T-cell (primary cell): ENCODE measurements around the gene SLC35F2. TPM values are rescaled to one million over a fixed set of nuclear protein-coding genes. Genes with fewer than 3 reads are reported as not detected.
"Not testable (repeated sequence)": the region's sequence is repeated elsewhere in the genome, so short reads cannot be mapped to it uniquely, and the experiment has no call there.

Experiments
- ATAC-seq, 4 experiments: fragments of 200-7000 bp in 3 of 4; fragments of 150-1000 bp in 1 of 4; cut with Tn5 transposase; replicated peaks in 1 of 4; 1 replicate in 3 of 4; 2 replicates in 1 of 4; pipeline ENCODE4 v1.10.0; 2021; ENCODE audit warnings: moderate library complexity in 3 of 4, mild to moderate bottlenecking in 2 of 4, moderate number of reproducible peaks in 1 of 4
- CTCF ChIA-PET, 2 donors: fragments of 300-600 bp; sonication (Branson Sonifier 250); formaldehyde crosslinking; loops; one replicate each; lab custom pipeline; 2022; ENCODE audit warnings: antibody characterized with exemption in 2 of 2; lab: Charles Lee
- POLR2A ChIA-PET, 2 donors: fragments of 300-600 bp; sonication (Branson Sonifier 250); formaldehyde crosslinking; loops; one replicate each; lab custom pipeline; 2022; ENCODE audit warnings: antibody characterized with exemption in 2 of 2; lab: Charles Lee
- DNase-seq, 35 experiments: peaks; one replicate each; pipeline versions ENCODE4 v3.0.0 to v3.0.0-alpha.2; 2013 to 2023
- H3K27ac ChIP-seq: one replicate; pipeline ENCODE4 v1.5.1; 2013; ENCODE audit warnings: low read length
- H3K27me3 ChIP-seq, 2 experiments: replicated peaks in 1 of 2; 1 replicate in 1 of 2; 2 replicates in 1 of 2; pipeline versions ENCODE4 v1.6.1 to v1.7.0; 2013; ENCODE audit warnings: low read length in 1 of 2, mixed read lengths in 1 of 2; ENCODE audit not compliant: control insufficient read depth in 2 of 2, insufficient read depth in 2 of 2; ENCODE audit errors: extremely low read depth in 1 of 2
- H3K36me3 ChIP-seq, 2 donors: 1 replicate in 1 of 2; 2 replicates in 1 of 2; pipeline versions ENCODE4 v1.6.1 to v1.7.0; 2013; ENCODE audit warnings: low read length in 1 of 2; ENCODE audit not compliant: control insufficient read depth in 2 of 2, insufficient read depth in 1 of 2; ENCODE audit errors: extremely low read depth in 1 of 2
- H3K4me1 ChIP-seq, 2 experiments: 1 replicate in 1 of 2; 2 replicates in 1 of 2; pipeline versions ENCODE4 v1.6.1 to v1.7.0; 2013; ENCODE audit warnings: low read length in 2 of 2, mixed read lengths in 1 of 2; ENCODE audit not compliant: insufficient read depth in 2 of 2, control insufficient read depth in 1 of 2; ENCODE audit errors: extremely low read depth in 1 of 2
- H3K4me3 ChIP-seq, 2 donors: 1 replicate in 1 of 2; 2 replicates in 1 of 2; pipeline versions ENCODE4 v1.5.1 to v1.7.0; 2013; ENCODE audit warnings: mild to moderate bottlenecking in 2 of 2, low read length in 1 of 2, moderate library complexity in 1 of 2; ENCODE audit not compliant: control insufficient read depth in 1 of 2; ENCODE audit errors: extremely low read depth in 1 of 2
- H3K9me3 ChIP-seq: 2 replicates; pipeline ENCODE4 v1.7.0; 2013
- H3K27ac Mint-ChIP-seq, 2 donors: one replicate each; pipeline ENCODE4 v1.8.0; 2020 to 2021; ENCODE audit warnings: mild to moderate bottlenecking in 2 of 2, mixed read lengths in 2 of 2
- H3K27me3 Mint-ChIP-seq, 2 donors: one replicate each; pipeline ENCODE4 v1.8.0; 2021 to 2022; ENCODE audit warnings: mixed read lengths in 2 of 2
- H3K36me3 Mint-ChIP-seq: one replicate; pipeline ENCODE4 v1.8.0; 2021; ENCODE audit warnings: mixed read lengths
- H3K4me1 Mint-ChIP-seq, 3 donors: one replicate each; pipeline ENCODE4 v1.8.0; 2020 to 2022; ENCODE audit warnings: mixed read lengths in 3 of 3, mild to moderate bottlenecking in 1 of 3
- H3K4me3 Mint-ChIP-seq, 3 donors: one replicate each; pipeline ENCODE4 v1.8.0; 2020 to 2022; ENCODE audit warnings: mild to moderate bottlenecking in 3 of 3, mixed read lengths in 3 of 3, moderate library complexity in 3 of 3
- H3K9me3 Mint-ChIP-seq, 3 donors: one replicate each; pipeline ENCODE4 v1.8.0; 2020 to 2022; ENCODE audit warnings: mixed read lengths in 3 of 3
- WGBS: methylation state at CpG from one replicate; pipeline ENCODE4 v1.1.5; 2013; ENCODE audit warnings: missing lambda C conversion rate; ENCODE audit not compliant: insufficient coverage; 5-methylcytosine and 5-hydroxymethylcytosine counted together
- total RNA-seq, 35 experiments: library from RNA in 6 of 35; stranded (reverse) in 6 of 35; fragments of 120-200 nt in 1 of 35; gene quantifications; one replicate each; pipeline versions ENCODE4 v1.2.1 to v1.2.4 and lab custom pipeline; 2013 to 2026

SLC35F2 gene
- total RNA-seq, 5 donors from 2014 or later (not counting 1 experiment from before 2014, with no cell fraction given): 2.9 to 10.9 (median 7.1) TPM

- no peaks in the 10 kb centered on the region for H3K36me3 Mint-ChIP-seq
- no peaks in the 10 kb centered on the region for H3K4me1 Mint-ChIP-seq
- no peak overlapping the region for H3K4me3 Mint-ChIP-seq
- no CpG with 5 or more reads among the region's 2 CpGs for WGBS
- H3K9me3 Mint-ChIP-seq: no peaks in the 10 kb centered on the region
- POLR2A ChIA-PET: no interaction called here
- ATAC-seq (no peak), DNase-seq (no peak)
- Histone ChIP-seq H3K9me3 (no peaks in the 10 kb centered on the region), H3K27ac (no peak overlapping the region), H3K4me3 (no peak overlapping the region), H3K36me3 (no peaks in the 10 kb centered on the region), H3K4me1 (no peaks in the 10 kb centered on the region), H3K27me3 (no peaks in the 10 kb centered on the region)
- no peak overlapping the region for H3K27ac Mint-ChIP-seq
- peaks cover 1 to 7% of the 10 kb centered on the region in 2 donors for H3K27me3 Mint-ChIP-seq
- CTCF ChIA-PET: no interaction called here
These were observed 81.5 kb downstream of the SLC35F2 start for GRCh38 chr11:107777110-107777509.

GRCh38 chr11:107776062-107776461 is 82.5 kb downstream of the SLC35F2 start:
- peaks cover 6 to 17% of the 10 kb centered on the region in 2 donors for H3K27me3 Mint-ChIP-seq
- H3K27ac Mint-ChIP-seq: no peak overlapping the region
- no peaks in the 10 kb centered on the region for H3K9me3 ChIP-seq
- no peaks in the 10 kb centered on the region for H3K36me3 Mint-ChIP-seq
- H3K4me1 Mint-ChIP-seq: no peaks in the 10 kb centered on the region
- ATAC-seq (no peak), DNase-seq (no peak)
- POLR2A ChIA-PET: interaction anchor here in 1 of 2 donors (0.5 kb wide), 1 partner anchor 150 kb away, joined by 18 read pairs; no protein-coding TSS in a partner anchor
- H3K4me3 Mint-ChIP-seq: no peak overlapping the region
- H3K4me1 ChIP-seq: no peaks in the 10 kb centered on the region
- no peaks in the 10 kb centered on the region for H3K9me3 Mint-ChIP-seq
- CTCF ChIA-PET: no interaction called here
- no peaks in the 10 kb centered on the region for H3K27me3 ChIP-seq
- WGBS: 93% methylated on average over 2 of the region's 6 CpGs
- no peaks in the 10 kb centered on the region for H3K36me3 ChIP-seq
- H3K27ac ChIP-seq: no peak overlapping the region
- H3K4me3 ChIP-seq: no peak overlapping the region

- Histone ChIP-seq H3K27me3 (no peaks in the 10 kb centered on the region), H3K4me1 (no peaks in the 10 kb centered on the region), H3K9me3 (no peaks in the 10 kb centered on the region), H3K27ac (no peak overlapping the region), H3K4me3 (no peak overlapping the region), H3K36me3 (no peaks in the 10 kb centered on the region)
- DNase-seq: no peak
- peaks cover 14 to 18% of the 10 kb centered on the region in 2 donors for H3K27me3 Mint-ChIP-seq
- H3K4me1 Mint-ChIP-seq: peaks cover 0 to 2% (median 0%) of the 10 kb centered on the region in 3 donors
- ChIA-PET POLR2A (interaction anchor here in 1 of 2 donors (0.6 kb wide), 1 partner anchor 46 kb away, joined by 4 read pairs; no protein-coding TSS in a partner anchor), CTCF (interaction anchor here (0.6 to 2.1 kb wide), 6 partner anchors 31 to 221 kb away, joined by 3 to 11 read pairs (median 8); no protein-coding TSS in a partner anchor)
- H3K9me3 Mint-ChIP-seq: no peaks in the 10 kb centered on the region
- no peak overlapping the region for H3K4me3 Mint-ChIP-seq
- no peak for ATAC-seq
- WGBS: 70% methylated on average over 2 of the region's 3 CpGs
- no peak overlapping the region for H3K27ac Mint-ChIP-seq
- no peaks in the 10 kb centered on the region for H3K36me3 Mint-ChIP-seq
These were observed 88.0 kb downstream of the SLC35F2 start for GRCh38 chr11:107770551-107770951.

- Mint-ChIP-seq H3K36me3 (no peaks in the 10 kb centered on the region), H3K27me3 (peaks cover 13 to 27% of the 10 kb centered on the region in 2 donors), H3K9me3 (no peaks in the 10 kb centered on the region), H3K4me1 (peaks cover 0 to 2% (median 0%) of the 10 kb centered on the region in 3 donors), H3K4me3 (no peak overlapping the region), H3K27ac (no peak overlapping the region)
- Histone ChIP-seq H3K27me3 (no peaks in the 10 kb centered on the region), H3K9me3 (no peaks in the 10 kb centered on the region), H3K4me1 (no peaks in the 10 kb centered on the region), H3K36me3 (no peaks in the 10 kb centered on the region), H3K4me3 (no peak overlapping the region), H3K27ac (no peak overlapping the region)
- CTCF ChIA-PET: no interaction called here
- WGBS: no CpG with 5 or more reads among the region's 3 CpGs
- POLR2A ChIA-PET: no interaction called here
- ATAC-seq: no peak
- DNase-seq: no peak
These were observed 89.4 kb downstream of the SLC35F2 start for GRCh38 chr11:107769189-107769588.

- H3K4me3 ChIP-seq, H3K4me3 Mint-ChIP-seq, H3K4me1 ChIP-seq, POLR2A ChIA-PET, H3K4me1 Mint-ChIP-seq, CTCF ChIA-PET, H3K27ac ChIP-seq, ATAC-seq, H3K36me3 ChIP-seq, H3K27ac Mint-ChIP-seq, H3K9me3 ChIP-seq, DNase-seq, H3K36me3 Mint-ChIP-seq, H3K9me3 Mint-ChIP-seq: not testable (repeated sequence)
- 75% methylated on average over 5 of the region's 7 CpGs for WGBS
- peaks cover 0 to 19% of the 10 kb centered on the region in 2 experiments for H3K27me3 ChIP-seq
- H3K27me3 Mint-ChIP-seq: peaks cover 36 to 49% of the 10 kb centered on the region in 2 donors
These were observed 99.8 kb downstream of the SLC35F2 start for GRCh38 chr11:107758719-107759355.

DNA sequence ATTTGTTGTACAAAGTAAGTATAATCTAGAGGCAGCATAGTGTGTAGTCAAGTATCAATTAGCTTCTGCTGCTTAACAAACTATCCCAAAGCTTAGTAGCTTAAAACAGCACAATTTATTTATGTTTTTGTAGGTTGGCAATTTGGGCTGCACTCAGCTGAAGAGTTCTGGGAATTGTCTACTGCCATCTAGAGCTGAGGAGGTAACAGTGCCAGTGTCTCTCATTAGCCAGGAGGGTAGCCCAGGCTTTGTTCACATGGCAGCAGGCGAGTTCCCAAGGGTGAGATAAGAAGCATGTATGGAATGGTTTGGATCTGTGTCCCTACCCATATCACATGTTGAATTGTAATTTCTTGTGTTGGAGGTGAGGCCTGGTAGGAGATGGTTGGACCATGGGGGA is 100.9 kb downstream of the SLC35F2 start:
- H3K27ac Mint-ChIP-seq: no peak overlapping the region
- ChIA-PET POLR2A (interaction anchor here in 1 of 2 donors (0.6 kb wide), 1 partner anchor 250 kb away, joined by 3 read pairs; no protein-coding TSS in a partner anchor), CTCF (interaction anchor here in 1 of 2 donors (1.0 kb wide), 1 partner anchor 42 kb away, joined by 3 read pairs; no protein-coding TSS in a partner anchor)
- H3K27ac ChIP-seq: no peak overlapping the region
- H3K9me3 ChIP-seq: no peaks in the 10 kb centered on the region
- no peaks in the 10 kb centered on the region for H3K4me1 Mint-ChIP-seq
- DNase-seq (no peak), ATAC-seq (no peak)
- WGBS: no CpG with 5 or more reads among the region's 1 CpG
- no peaks in the 10 kb centered on the region for H3K9me3 Mint-ChIP-seq
- no peaks in the 10 kb centered on the region for H3K4me1 ChIP-seq
- H3K36me3 Mint-ChIP-seq: no peaks in the 10 kb centered on the region
- H3K27me3 Mint-ChIP-seq: peaks cover 35 to 50% of the 10 kb centered on the region in 2 donors
- H3K4me3 Mint-ChIP-seq: no peak overlapping the region
- H3K36me3 ChIP-seq: no peaks in the 10 kb centered on the region
- H3K27me3 ChIP-seq: peaks cover 0 to 19% of the 10 kb centered on the region in 2 experiments
- H3K4me3 ChIP-seq: no peak overlapping the region
